HepG2 (cell line): Measurements from ENCODE around the gene CCDC57.

Experiments used
- ARNTL ChIP-seq: sonication (generic); formaldehyde crosslinking; IDR thresholded peaks from 2 replicates; pipeline ENCODE4 v1.4.0; 2020; ENCODE audit warnings: mild to moderate bottlenecking, missing genetic modification reagents
- EP300 ChIP-seq, 3 experiments: sonication (generic) in 1 of 3; formaldehyde crosslinking in 1 of 3; IDR thresholded peaks; 2 replicates each; pipeline versions ENCODE4 v1.5.1 to v1.6.1; 2011 to 2020; ENCODE audit warnings: low read depth in 2 of 3, low read length in 2 of 3, borderline replicate concordance in 1 of 3, improper control_type of control experiment in 1 of 3, mild to moderate bottlenecking in 1 of 3, missing genetic modification reagents in 1 of 3, moderate library complexity in 1 of 3
- EZH2 ChIP-seq: conservative IDR thresholded peaks from 2 replicates; pipeline ENCODE4 v1.6.1; 2012; ENCODE audit warnings: mild to moderate bottlenecking, low read depth, low read length, moderate library complexity
- LCORL ChIP-seq, 2 experiments: fragments of 450-650 bp in 1 of 2; sonication (generic) in 1 of 2; formaldehyde crosslinking in 1 of 2; IDR thresholded peaks; 2 replicates each; pipeline versions ENCODE4 v1.5.0 to v1.6.1; 2017 to 2020; ENCODE audit warnings: antibody characterized with exemption in 1 of 2, missing genetic modification reagents in 1 of 2
- MEIS2 ChIP-seq: sonication (generic); formaldehyde crosslinking; IDR thresholded peaks from 2 replicates; pipeline ENCODE4 v1.9.0; 2021; ENCODE audit warnings: mild to moderate bottlenecking, missing genetic modification reagents
- PATZ1 ChIP-seq: sonication (generic); formaldehyde crosslinking; IDR thresholded peaks from 2 replicates; pipeline ENCODE4 v1.4.0; 2020; ENCODE audit warnings: missing genetic modification reagents
- PAWR ChIP-seq: sonication (generic); formaldehyde crosslinking; IDR thresholded peaks from 2 replicates; pipeline ENCODE4 v1.4.0; 2020; ENCODE audit warnings: missing genetic modification reagents, mild to moderate bottlenecking, borderline replicate concordance
- SSRP1 ChIP-seq: IDR thresholded peaks from 2 replicates; pipeline ENCODE4 v1.6.1; 2016; ENCODE audit warnings: control low read depth
- ZNF644 ChIP-seq: IDR thresholded peaks from 2 replicates; pipeline ENCODE4 v1.6.1; 2016; ENCODE audit warnings: low read depth

- TF ChIP-seq SSRP1 (CRISPR knock-in tag) (no peak), ARNTL (CRISPR knock-in tag) (0 out of 2 replicates have a peak, but pooled peaks have one; percentile 30), ZNF644 (CRISPR knock-in tag) (peak; percentile 70; the same call in 1 of the 2 replicates), LCORL (IDR thresholded peaks at IDR 0.05) (no peak), LCORL (CRISPR knock-in tag; IDR thresholded peaks at IDR 0.05) (peak; percentile 96), PAWR (CRISPR knock-in tag) (no peak), EP300 (IDR thresholded peaks at IDR 0.05; ENCODE audit: low read depth in 2 of 2, low read length in 2 of 2) (peak in 1 of 2 experiments; percentile 18; a peak in 2 of 4 replicates), EP300 (CRISPR knock-in tag; IDR thresholded peaks at IDR 0.05; ENCODE audit: borderline replicate concordance) (peak; percentile 78), PATZ1 (peak; percentile 81), EZH2 (no peak), MEIS2 (peak; percentile 83)
Observed at GRCh38 chr17:82103553-82104451, 108.8 kb downstream of the CCDC57 start.
